GM18909 (cell line): ENCODE results near the gene CUBN.
A peak's percentile ranks its signal among the peaks of the same experiment; 100 is the strongest.

Experiments used
- ATAC-seq: cut with Tn5 transposase; IDR thresholded peaks from one replicate; pipeline ENCODE4 v1.9.1; 2021; ENCODE audit warnings: mild to moderate bottlenecking; ENCODE audit not compliant: unreplicated experiment, poor library complexity

CUBN gene

DNA sequence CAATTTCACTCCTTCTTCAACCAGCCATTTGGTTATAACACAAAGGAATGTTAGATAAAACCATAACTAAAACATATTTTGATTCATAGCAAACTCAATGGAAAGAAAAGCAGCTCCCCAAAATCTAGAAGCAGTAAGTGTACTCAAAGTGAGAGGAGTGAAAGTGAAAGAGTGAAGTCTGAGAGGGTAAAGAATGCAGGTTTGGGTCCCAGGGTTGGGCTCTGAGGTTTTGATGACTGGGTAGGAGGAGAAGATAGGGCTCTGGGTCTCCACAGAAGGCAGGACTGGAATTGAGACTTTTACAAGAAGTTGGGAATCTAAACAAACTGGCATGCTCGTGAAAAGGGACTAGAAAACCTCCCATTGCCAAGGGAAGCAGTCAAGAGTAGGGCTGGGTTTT lies 227.0 kb downstream of the CUBN start:
- no peak for ATAC-seq

DNA sequence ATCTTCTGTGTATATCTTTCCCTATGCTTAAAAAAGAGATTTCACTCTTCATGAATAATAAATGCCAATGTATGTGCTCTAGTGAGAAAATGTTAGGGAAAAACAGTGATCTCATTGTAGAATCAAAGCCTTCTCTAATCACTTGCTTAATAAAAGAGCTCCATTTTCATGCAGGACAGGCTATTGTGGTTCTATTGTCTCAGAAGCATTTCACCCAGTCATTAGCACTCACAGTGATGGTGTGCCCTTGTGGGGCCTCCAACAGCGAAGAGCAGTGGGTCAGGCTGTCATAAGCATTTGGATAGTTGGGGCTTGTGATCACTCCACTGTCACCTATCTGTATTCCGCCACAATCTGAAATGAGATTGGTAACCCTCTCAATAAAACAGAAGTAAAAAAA lies 228.5 kb downstream of the CUBN start:
- no peak for ATAC-seq

DNA sequence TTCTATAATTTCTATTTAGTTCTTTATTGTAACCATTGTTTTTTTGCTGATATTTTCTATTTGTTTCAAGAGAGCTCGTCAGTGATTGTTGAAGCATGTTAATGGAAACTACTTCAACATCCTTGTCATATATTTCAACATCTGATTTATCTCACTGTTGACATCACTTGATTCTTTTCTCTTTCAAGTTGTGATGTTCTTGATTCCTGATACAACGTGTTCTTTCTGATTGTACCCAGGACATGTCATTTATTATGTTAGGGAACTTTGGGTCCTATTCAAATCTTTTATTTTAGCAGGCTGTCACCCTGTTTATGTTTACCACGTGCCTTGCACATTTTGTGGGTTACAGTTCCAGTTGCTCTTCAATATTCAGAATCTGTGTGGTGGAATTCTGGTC lies 232.6 kb downstream of the CUBN start:
- ATAC-seq: no peak

DNA sequence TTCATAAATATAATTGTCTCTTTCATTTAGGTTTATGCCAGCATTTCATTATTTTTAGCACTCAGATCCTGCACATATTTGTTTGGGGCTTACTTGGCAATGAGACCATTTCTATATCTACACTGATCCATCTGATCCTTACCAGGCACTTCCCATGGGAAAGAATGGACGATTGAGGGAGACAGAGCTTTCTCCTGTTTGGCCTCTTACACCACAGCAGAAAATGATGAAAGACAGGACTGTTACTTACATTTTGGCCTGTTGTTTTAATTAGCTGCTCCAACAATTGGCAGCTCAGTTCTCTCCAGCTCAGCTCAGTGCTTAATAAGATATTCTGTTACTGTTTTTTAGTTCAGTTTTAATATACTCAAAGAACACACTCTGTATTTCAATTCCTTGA lies 234.8 kb downstream of the CUBN start:
- no peak for ATAC-seq

DNA sequence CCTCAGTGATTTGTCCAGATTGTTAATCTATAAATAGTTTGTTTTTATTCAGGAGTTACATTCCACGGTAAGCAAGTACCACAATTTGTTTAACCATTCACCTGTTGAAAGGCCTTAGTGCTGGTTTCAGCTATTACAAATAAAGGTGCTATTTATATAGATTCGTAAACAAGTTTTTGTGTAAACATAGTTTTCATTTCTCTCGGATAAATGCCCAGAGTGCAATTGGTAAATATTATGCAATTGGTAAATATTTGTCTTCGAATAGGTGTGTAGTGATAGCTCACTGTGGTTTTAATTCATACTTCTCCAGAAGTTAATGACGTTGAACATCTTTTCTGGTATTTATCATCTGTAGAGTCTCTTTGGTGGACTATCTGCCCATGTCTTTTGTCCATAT lies 235.9 kb downstream of the CUBN start:
- ATAC-seq: no peak

DNA sequence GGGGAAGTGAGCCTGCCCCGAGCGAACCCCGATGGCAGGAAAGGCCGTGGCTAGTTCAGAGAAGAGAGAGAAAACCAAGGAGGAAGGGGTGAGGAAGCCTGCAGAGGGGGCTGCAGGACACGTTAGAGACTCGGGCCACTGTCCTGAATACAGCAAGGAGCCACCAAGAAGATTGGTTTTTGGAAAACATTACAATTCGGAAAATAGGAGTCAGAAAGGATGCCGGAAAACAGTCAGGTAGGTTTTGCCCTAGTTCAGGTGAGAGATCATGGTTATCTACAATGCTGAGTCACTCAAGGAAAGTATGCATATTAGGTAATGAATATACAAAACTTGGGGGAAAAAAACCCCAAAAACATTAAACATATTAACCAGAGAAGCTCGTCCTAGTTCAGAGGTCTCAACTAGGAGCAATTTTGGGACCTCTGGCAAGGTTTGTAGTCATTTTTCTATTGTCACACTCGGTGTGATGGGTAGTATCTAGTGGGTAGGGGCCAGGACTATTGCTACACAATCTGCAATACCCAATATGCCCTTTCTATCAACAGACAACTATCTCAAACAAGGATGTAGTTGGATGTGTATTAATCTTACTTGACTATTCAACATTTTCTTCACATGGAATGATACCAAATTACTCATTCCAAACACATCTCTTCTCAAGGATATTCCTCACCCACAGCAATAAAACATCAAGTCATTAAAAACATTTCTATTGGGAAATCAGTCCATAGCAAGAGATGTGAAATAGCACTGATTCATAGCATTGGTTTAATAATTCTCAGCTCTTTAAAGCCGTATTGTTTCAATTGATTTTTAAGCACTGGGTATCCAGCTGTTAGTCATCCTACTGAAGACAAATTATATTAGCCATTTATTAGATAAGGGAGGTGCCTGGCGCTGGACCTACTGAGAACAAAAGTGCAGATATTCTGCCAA lies 238.0 kb downstream of the CUBN start:
- peak; percentile 77 for ATAC-seq

DNA sequence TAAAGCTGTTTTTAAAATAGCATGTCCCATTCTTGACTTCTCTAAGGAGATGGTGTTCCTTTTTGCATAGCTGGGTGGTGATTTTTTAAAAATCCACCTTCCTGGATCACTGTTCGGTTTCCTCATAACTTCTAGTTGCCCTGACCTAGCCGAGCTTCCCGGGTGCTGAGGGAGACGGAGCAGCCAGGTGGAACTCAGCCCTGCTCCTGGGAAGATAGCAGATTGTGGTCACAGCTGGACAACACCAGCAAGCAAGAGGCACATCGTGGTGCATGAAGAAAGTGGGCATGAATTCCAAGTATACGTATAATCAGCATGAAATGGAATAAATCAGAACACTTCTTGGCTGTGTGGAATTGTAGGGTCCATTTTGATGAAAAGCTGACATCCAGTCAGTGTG lies 238.9 kb downstream of the CUBN start:
- no peak for ATAC-seq

DNA sequence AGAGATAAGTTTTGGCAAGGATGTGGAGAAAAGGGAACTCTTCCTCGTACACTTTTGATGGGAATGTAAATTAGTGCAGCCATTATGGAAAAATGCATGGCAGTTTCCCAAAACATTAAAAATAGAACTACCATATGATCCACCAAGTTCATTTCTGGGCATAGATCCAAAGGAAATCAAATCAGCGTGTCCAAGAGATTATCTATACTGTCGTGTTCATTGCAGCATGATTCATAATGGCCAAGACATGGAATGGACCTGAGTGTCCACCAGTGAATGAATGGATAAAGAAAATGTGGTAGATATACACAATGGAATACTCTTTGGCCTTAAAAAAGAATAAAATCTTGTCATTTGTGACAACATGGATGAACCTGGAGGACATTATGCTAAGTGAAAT lies 242.0 kb downstream of the CUBN start:
- ATAC-seq: no peak

DNA sequence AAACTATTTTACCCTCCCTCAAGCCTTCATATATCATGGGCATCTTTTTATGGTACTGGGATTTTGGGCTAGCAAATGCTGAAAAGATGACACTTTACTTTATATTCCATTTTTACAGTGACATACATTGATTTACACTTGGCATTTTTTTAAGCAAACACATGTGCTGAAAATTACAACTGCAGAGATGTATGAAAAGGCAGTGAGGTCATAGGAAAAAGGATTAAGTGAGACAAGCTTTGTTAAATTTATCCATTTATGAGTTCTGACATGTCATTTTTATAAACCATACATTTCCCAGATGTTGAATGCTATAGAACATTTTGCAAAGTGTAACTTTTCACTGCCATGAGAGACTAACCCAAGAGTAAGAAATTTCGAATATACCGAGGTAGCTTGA lies 243.6 kb downstream of the CUBN start:
- ATAC-seq: no peak

DNA sequence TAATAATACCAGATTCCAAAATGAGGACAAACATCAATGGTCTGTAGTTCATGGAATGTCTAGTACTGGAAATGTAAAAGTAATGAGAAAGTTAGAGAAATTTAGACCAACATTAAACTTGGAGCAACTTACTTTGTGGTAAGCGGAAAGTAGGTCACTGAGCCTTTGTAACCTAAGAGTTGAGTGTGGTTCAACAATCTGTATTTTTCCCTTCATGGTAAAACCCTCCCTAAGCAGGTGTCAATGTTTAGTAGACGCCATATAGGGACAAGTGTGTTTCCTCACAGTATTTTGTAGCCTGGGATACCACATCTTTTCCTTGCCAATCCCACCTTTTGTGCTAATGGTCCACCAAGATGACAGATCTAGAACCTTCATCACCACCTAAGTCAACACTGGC lies 245.1 kb downstream of the CUBN start:
- no peak for ATAC-seq

DNA sequence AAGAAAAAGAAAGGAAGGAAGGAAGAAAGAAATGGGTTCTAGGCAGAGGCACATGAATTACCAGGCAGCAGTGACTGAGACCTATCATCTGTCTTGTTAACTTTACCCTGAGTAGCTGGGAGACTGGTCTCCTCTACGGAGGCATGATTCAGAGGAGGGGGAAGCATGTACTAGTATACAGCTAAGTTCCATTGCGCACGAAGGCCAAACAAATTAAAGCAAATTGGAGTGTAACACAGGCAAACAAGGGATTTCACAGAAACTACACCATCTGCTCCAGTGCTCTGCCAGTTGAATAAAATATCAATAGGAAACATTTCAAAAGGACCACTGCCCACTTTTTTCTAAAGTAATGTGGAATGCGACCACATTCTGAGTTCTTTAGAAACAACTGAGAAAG lies 246.5 kb downstream of the CUBN start:
- ATAC-seq: no peak

DNA sequence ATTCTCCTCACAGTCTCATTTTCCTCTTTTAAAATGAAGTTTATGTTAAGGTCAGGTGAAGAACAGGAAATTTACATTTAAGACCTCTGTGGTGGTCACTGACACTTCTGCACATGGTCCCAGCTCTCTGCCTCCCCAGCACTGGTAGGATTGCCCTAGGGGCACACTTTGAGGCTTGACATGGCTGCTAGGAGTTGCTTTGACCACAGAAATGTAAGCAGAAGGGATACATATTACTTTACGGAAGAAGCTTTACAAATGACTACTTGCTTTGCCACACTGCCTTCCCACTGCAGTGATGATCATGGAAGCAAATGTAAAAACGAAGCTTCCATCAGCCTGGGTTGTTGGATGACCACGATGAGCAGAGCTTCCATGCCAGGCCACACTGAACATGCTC lies 259.3 kb downstream of the CUBN start:
- ATAC-seq: no peak

DNA sequence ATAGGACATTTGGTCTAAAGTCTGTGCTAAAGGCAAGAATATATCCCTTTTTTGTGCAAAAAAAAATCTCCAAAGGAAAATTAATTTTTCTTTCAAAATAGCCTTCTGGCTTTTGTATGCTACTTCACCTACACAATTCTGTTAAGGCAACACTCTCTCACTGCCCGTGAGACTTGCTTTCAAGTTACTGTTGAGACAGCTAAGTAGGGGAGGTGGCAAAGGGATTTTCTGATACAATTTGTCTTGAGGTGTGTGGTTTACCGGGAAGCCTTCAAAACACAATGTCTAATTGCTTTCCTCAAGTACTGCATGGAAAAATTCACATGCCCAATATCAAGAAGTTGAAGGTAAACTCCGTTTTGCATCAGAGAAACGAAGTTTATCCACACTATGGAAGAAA lies 261.6 kb downstream of the CUBN start:
- no peak for ATAC-seq

DNA sequence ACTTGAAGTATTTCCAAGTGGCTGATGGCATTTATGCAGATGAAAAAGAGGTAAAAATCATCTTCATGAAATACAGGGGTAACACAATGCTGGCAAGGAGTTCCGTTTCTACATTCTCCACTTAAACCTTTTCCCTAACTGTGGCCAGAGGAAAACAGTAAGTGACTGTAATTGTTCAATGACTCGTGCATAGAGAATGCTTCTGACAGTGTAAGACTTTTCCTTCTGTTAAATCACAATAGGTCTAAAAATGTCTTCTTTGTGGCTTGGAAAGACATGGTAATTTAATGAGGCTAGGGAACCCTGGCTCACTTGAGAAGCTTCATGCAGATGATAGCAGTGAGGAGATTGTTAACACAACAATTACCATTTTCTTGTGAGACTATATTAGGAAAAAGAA lies 262.1 kb downstream of the CUBN start:
- no peak for ATAC-seq

DNA sequence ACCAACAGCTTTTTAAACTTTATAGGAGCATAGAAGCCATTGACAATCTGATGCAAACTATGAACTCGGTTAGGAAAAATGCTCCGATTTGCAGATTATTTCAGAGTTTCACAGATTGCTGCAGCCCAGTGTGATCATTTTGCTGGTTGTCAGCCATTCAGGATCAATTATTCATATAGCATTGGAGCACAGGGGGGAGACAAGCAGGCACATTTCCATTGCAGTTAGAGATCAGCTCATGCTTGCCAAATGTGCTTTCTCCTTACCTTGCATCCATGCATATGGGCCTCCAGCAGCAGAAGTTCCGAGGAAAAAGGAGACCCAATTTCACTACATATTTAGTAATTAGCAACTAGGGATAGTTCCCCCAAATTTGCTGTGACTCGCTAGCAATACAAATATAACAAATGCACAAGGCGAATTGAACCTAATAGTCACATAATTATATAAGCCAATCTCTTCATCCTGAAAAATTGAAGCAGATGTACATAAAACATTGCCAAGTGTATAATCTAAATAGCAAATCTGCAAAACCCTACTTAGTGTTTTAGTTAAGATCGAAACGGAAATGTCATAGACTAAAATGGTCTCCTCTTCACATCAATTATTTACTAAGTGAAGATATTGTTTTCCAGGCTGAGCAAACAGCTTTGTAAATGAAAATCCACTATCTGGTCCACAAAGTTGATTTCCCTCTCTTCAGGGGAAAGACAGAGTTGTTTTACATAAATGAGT lies 262.9 kb downstream of the CUBN start:
- ATAC-seq: no peak

DNA sequence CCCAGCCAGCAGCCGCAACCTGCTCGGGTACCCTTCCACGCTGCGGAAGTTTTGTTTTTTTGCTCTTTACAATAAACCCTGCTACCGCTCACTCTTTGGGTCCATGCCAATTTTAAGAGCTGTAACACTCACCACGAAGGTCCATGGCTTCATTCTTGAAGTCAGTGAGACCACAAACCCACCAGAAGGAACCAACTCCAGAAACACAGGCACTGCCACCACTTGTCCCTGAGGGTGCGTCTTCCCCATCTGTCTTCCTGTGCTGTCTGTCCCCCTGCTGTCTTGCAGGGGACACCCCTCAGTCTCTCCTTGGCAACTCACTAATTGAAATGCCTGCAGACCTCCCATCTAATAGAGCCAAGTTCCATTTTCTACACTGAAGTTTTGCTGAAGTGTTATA lies 263.8 kb downstream of the CUBN start:
- ATAC-seq: no peak

DNA sequence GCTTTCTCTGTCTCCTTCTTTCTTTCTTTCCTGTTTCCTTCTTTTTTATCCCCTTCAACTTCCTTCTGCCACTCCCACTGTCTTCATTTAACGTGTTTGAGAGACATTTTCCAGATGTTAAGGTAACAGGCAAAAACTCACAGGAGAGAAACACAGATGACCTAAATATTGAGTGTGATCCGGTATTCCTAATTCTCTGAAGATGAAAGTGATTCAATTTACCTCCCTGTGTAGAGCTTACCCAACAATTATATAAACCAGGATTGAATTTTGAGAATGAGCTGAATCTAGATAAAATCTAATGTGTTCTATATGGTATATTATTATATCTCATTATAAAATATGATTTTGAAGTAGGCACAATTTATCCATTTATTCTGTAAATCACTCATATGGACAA lies 265.8 kb downstream of the CUBN start:
- no peak for ATAC-seq

DNA sequence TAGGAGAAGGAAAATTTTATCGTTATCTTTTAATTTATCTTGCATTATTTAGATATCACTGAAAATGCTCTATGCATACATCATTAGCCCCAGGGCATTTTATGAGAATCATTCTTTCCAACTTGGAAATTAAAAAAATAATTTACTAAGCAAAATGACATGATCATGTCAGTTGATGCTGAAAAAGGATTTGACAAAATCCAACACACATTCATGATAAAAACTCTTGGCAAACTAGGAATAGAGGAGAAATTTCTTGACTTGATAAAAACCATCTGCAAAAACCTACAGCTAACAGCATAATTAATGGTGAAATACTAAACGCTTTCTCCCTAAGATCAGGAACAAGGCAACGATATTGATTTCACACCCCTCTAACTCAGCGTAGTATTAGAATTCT lies 272.2 kb downstream of the CUBN start:
- ATAC-seq: no peak

DNA sequence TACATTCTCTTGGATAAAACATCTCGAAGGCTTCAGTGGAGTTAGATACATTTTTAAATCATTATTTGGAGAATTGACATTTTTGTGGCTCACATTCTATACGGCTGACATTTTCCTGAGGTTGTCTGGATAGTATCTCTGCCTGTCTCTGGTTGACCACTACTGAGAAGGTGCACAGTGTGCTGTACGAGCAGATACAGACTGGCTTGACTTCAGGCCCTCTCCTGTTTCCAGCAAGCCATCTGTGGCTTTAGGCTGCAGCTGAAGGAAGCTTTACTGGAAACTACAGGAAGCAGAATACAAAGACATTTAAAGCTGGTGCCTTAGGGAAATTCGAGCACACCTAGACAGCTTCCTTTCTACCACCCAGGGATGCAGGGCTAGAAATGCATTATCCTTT lies 273.0 kb downstream of the CUBN start:
- ATAC-seq: no peak

DNA sequence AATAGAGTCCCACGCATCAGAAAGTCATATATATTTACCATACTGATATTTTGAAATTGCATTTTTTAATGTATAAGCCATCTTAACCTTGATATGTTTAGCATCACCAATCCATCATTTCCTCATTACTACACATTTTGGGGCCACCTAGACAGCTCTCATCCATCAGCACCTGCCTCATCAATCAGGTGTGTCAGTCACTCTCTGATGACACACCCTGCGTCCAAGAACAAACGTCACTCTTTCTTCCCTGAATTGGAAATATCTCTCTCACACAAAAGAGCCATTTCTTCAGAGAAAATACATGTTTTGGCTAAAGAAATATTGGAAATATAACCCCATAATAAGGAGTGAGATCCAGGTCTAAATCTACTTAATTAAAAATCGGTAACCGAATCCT lies 273.5 kb downstream of the CUBN start:
- ATAC-seq: no peak

DNA sequence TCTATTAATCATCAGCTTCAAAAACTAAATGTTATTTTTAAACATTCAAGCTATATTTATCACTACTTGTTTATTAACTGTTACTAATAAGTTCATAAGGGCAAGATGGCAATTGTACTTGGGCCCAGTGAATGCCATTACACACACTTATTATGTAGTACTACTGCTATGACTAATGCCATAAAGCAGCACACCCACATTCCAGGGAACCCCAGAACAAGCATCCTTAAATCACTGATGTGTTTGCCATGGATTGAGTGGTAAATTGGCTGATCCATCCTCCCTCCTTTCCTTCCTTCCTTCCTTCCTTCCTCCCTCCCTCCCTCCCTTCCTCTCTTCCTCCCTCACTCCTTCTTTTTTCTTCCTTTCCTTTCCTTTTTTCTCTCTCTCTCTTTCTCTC lies 275.0 kb downstream of the CUBN start:
- no peak for ATAC-seq

DNA sequence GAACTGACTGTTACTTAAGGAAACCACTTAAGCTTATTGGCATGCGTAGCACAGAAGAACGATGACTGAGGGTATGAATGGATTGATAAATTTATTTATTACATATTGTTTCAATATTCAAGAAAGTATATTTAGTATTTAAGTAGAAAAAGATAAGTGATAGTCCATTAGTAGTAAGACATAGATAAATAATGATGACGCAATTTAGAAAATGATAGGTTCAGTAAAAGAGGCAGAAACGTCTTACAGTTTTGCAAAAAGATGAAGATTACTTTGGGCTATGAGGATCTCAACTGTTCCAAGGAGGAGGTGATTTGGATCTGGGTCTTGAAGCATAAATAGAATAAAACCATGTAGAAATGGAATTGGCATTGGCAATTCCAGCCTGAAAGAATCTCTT lies 275.8 kb downstream of the CUBN start:
- no peak for ATAC-seq
